ENCODE data around the gene C4orf54. TPM values are rescaled to one million over a fixed set of nuclear protein-coding genes. Genes with fewer than 3 reads are reported as not detected.

Gene C4orf54
- total and polyA plus RNA-seq, 2 of the 4 experiments (the other 2 are of a cell fraction), result not detected

GRCh38 chr4:99645638-99646037 lies 12.0 kb downstream of the C4orf54 start:
- no TSS peak for BruUV-seq (replicated peaks)
- in situ Hi-C loops (cut with MboI; ENCODE audit: low sequenced_read_pairs) (no loop called here), intact Hi-C loops (cut with micrococcal nuclease) (no loop called here), dilution Hi-C loops (cut with HindIII; ENCODE audit: low sequenced_read_pairs, unreplicated experiment) (no loop called here)
- Histone ChIP-seq H3K23ac (ENCODE audit: low read depth, low read length) (no peak overlapping the region), H4K91ac (ENCODE audit: insufficient read depth, low read depth, low read length) (no peak overlapping the region), H2AK5ac (ENCODE audit: low read depth, low read length) (no peak overlapping the region), H2BK20ac (ENCODE audit: low read depth, low read length) (no peak overlapping the region), H3K18ac (ENCODE audit: low read depth, low read length) (no peak overlapping the region), H3K27ac (ENCODE audit: insufficient read depth, low read length) (no peak overlapping the region), H3K27me3 (ENCODE audit: control insufficient read depth, insufficient read depth, low read length) (peaks cover 5% of the 10 kb centered on the region), H4K5ac (ENCODE audit: low read depth, low read length) (no peak overlapping the region), H3K56ac (ENCODE audit: extremely low read depth, insufficient read depth, low read length) (no peak overlapping the region), H3K79me1 (ENCODE audit: low read depth in 1 of 2, low read length in 2 of 2) (no peaks in the 10 kb centered on the region), H3K9ac (ENCODE audit: low read depth, low read length) (no peak overlapping the region), H3K4me2 (ENCODE audit: low read depth, low read length) (no peak overlapping the region), H3K14ac (replicated peaks; ENCODE audit: low read depth, low read length) (no peak overlapping the region), H2BK120ac (ENCODE audit: low read depth, low read length) (no peak overlapping the region), H2AK9ac (replicated peaks; ENCODE audit: low read depth, low read length, poor library complexity) (no peak overlapping the region), H3K9me1 (ENCODE audit: insufficient read depth, low read length) (no peaks in the 10 kb centered on the region), H3K4me3 (ENCODE audit: insufficient read depth, low read depth, low read length) (no peak overlapping the region), H3K4me1 (ENCODE audit: control insufficient read depth, insufficient read depth, low read length) (no peaks in the 10 kb centered on the region), H3K4ac (ENCODE audit: low read depth, low read length) (no peak overlapping the region), H4K8ac (ENCODE audit: low read depth in 2 of 2, low read length in 2 of 2) (no peak overlapping the region), H3K9me3 (ENCODE audit: control insufficient read depth, insufficient read depth, low read length) (no peaks in the 10 kb centered on the region), H2BK5ac (ENCODE audit: low read depth, low read length, poor library complexity, severe bottlenecking) (no peak overlapping the region), H2BK15ac (ENCODE audit: low read depth, low read length) (no peak overlapping the region), H2AFZ (replicated peaks; ENCODE audit: low read length, poor library complexity) (no peak overlapping the region), H4K20me1 (ENCODE audit: insufficient read depth, low read length) (no peaks in the 10 kb centered on the region), H3K36me3 (ENCODE audit: control insufficient read depth, insufficient read depth, low read length) (no peaks in the 10 kb centered on the region)
- no peak for DNase-seq
- ChIA-PET POLR2A (ENCODE audit: unreplicated experiment) (no interaction called here), CTCF (no interaction called here)
- TF ChIP-seq, protein P1, sequence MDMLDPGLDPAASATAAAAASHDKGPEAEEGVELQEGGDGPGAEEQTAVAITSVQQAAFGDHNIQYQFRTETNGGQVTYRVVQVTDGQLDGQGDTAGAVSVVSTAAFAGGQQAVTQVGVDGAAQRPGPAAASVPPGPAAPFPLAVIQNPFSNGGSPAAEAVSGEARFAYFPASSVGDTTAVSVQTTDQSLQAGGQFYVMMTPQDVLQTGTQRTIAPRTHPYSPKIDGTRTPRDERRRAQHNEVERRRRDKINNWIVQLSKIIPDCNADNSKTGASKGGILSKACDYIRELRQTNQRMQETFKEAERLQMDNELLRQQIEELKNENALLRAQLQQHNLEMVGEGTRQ (IDR thresholded peaks at IDR 0.05; ENCODE audit: low read depth, low read length), result no peak
- TF ChIP-seq CTCF (conservative IDR thresholded peaks at IDR 0.05; ENCODE audit: low read depth, low read length) (no peak), RCOR1 (IDR thresholded peaks at IDR 0.05; ENCODE audit: insufficient replicate concordance, low read length) (no peak), FOS (IDR thresholded peaks at IDR 0.05; ENCODE audit: low read depth, low read length) (no peak), NFE2L2 (IDR thresholded peaks at IDR 0.05; ENCODE audit: low read depth, low read length) (no peak), MAFK (IDR thresholded peaks at IDR 0.05; ENCODE audit: low read depth, low read length) (no peak)
- TF ChIP-seq, protein P2, sequence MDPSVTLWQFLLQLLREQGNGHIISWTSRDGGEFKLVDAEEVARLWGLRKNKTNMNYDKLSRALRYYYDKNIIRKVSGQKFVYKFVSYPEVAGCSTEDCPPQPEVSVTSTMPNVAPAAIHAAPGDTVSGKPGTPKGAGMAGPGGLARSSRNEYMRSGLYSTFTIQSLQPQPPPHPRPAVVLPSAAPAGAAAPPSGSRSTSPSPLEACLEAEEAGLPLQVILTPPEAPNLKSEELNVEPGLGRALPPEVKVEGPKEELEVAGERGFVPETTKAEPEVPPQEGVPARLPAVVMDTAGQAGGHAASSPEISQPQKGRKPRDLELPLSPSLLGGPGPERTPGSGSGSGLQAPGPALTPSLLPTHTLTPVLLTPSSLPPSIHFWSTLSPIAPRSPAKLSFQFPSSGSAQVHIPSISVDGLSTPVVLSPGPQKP (IDR thresholded peaks at IDR 0.05; ENCODE audit: borderline replicate concordance, low read depth, low read length), result no peak
- ATAC-seq (ENCODE audit: low read depth), result no peak

Data from IMR-90 (cell line).